GM18520 (cell line): ENCODE results near the gene EWSR1.
"Not testable (repeated sequence)": the region's sequence is repeated elsewhere in the genome, so short reads cannot be mapped to it uniquely, and the experiment has no call there.

Source experiments
- ATAC-seq: cut with Tn5 transposase; IDR thresholded peaks from one replicate; pipeline ENCODE4 v1.9.1; 2021; ENCODE audit not compliant: unreplicated experiment

The EWSR1 gene

DNA sequence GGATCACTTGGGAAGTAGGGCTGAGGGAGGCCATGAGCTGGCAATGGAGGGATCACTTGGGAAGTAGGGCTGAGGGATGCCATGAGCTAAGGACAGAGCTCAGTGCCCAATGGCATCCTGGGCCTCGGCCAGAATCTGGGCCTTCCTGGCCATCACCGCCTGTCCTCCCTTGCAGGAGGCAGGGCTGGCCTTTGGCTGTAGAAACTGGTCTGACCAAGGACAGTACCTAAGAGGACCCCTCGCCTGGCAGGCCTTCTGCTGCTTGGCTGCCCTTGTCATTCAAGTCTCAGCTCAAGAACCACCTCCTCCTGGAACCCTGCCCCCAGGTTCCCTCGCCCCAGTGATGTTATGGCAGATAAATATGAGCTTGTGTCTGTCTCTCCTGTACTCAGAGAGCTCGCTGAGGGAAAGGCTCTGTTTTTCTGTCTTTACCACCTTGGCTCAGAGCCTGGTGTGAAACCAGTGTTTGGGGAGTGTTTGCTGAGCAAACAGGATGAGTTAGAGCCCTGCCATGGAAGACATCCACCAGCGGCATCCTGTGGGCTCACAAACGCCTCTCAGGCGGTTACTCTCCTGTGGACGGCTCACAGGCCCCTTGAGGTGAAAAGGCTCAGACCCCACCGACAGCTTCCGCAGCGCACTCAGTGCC lies 66.8 kb downstream of the EWSR1 start:
- no peak for ATAC-seq

DNA sequence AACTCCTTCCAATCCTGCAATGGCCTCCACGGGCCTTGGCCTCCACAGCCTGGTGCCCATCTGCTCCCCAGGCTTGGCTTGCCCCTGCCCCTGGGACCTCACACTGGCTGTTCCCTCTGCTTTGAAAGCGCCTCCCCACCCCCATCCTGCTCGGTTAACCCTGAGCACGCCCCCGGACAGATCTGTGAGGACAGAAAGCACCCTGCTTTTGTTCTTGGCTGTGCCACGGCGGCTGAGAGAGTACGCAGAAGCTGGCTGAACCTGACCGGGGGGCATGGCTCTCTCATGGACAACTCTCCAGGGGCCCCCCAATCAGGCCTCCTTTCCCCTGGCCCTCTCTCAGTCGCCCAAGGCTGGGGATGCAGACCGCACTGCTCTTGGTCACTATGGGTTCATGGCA lies 67.6 kb downstream of the EWSR1 start:
- ATAC-seq = no peak

DNA sequence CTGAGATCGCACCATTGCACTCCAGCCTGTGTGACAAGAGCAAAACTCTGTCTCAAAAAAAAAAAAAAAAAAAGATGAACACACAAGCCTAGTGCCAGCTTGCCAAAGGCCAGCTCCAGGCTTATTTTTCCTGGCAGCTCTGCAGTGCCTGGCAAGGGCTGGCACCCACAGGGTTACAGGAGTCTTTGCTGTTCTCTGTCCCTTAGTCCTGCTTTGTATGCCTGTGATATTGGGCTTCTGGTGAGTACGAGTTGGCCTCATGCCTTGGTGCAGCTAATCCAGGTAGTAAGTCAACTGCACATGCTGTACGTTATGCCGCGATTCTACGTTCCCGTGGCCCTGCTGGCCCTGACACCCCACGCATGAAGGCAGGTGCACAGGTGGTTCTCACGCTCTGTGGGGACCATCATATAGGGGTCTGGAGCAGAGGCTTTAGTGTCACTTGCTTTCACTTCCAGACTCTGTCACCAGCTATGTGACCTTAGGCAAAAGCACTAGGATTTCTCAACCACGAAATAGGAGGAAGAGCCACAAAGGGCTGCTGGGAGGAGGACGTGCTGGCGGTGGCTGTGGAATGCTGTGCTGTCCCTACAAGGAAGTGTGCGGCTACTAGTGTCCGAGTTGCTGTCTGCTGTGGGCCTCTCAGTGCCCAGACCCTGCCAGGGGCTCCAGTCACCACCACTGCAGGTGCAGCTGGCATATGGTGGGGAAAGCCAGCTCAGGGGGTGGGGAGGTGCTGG lies 68.9 kb downstream of the EWSR1 start:
- ATAC-seq = no peak

DNA sequence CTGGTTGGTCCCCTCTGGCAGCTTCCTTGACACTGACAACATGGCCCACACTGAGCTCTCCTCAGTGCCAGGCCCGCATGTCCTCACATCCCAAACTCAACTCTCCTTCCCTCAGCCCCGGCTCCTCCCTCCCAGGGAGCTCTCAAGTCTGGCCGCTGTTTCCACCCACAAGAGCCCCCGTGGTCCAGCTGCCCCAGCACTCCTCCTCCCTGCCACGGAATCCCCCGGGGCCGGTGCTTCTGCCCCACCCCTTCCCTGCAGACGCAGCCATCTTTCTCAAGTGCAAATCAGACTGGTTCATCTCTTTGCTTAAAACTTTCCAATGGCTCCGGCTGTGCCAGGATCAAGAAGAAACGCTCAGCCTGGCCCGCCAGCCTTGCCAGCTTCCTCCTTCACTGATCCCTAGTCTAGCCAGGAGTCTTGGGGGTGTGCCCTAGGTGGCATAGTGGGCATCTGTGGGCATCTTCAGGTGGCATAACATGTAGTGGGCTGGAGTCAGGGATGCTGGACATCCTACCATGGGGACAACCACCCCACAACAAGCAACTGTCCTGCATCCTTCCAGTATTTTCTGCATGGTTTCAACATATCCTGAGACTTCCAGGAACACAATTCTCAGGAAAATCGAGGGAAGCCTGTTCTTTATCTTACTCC lies 69.7 kb downstream of the EWSR1 start:
- no peak for ATAC-seq

DNA sequence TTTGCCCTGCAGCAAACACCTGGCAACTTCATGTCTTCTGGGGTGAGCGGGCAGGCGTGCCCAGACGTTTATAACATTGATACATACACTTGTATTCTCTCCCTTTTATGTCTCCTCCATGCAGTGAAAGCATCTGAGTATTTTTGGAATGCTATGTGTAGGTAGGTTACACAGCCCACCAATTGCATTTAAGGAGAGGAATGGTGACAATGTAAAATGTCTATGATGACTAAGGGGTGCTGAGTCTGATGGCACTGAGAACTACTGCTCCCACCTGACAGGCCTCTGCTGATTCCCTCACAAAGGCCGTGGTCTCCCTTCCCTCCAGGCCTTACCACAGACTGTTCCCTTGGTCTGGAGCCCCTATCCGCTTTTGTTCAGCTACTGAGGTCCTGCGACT lies 70.3 kb downstream of the EWSR1 start:
- ATAC-seq = no peak

DNA sequence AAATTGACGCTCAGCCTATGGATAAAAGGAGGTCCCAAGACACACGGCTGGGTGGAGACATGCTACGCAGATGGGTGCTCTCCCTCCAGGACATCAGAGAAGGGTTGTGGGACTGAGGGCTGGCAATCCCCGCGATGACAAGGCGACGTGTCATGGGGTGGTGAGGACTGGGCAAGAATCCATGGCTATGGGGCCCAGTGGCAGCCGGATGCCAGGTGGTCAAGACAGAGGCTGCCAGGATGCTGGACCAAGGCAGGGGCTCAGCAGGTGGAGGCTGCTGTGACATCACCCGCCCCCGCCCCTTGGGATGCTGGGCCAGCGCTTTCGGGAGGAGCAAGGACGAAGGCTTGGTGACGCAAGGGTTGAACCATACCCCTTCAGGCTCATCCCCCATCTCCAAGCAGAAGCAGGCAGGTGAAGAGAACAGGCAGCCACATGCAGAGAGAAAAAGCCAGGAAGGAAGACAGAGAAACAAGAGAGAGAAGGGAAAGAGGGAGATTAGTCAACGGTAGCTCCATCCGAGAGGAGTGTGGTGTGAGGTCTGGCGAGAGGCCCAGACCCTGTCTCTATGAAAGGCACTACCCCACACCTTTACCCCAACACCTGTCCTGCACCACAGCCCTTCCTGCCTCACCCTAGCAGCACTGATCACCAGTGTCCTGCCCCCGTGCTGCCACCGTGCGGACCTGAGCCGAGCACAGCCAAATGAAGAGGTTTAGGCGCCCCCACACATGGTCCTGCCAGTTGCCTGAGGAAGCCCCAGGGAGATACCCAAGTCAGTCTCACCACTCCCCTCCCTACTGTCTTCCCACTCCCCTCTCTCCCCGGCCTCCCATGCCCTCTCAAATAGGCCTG lies 71.5 kb downstream of the EWSR1 start:
- ATAC-seq = no peak

DNA sequence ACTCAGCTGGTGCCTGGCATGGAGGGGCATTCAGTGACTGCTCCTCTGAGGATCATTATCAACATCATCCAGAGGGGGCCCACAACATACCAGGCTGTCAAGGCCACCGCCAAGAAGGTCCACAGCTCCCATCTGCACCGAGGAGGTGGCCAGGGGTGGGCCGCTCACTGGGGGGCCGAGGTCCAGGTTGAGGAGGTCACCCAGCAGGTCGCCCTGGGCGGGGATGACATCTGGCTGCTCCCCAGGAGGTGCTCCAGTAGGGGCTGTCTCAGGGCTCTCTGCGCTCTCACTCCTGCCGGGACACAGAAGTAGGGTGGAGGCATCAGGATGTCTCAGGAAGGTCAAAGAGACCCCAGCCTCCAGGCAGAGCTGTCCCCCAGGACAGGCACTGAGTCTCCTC lies 72.5 kb downstream of the EWSR1 start:
- no peak for ATAC-seq

DNA sequence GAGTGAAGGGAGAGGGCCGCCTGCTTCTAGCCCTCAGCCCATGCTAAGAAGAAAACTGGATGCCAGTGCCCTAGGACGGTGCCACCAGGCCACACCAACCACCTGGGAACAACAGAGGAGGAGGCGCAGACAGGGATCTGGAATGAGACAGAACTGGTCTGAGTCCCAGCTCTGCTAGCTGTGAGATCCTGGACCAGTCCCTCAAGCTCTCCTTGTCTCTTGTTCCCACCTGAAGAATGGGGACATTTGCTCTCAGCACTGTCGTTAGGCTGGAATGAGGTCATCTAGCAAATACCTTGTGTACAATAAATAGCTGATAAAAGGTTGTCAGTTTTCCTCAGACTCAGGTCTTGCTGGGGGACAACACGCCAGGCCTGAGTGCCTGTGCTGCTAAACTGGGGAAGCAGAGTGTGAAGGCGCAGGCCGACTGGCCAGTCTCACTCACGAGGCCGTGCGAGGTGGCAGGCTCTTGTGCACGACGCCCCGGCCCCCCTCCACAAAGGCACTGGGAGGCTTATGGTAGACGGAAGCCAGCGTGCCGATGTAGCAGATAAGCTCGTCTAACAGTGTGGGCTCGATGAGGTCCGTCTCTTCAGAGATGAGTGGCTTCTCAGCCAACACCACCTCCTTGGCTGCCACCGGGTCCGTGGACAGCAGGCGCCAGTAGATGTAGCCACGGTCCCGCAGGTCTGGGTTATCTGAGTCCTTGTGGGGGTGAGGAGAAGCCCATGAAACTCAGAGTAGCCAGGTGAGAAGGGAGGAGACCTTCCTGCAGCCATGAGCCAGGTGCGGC lies 73.2 kb downstream of the EWSR1 start:
- ATAC-seq = no peak

DNA sequence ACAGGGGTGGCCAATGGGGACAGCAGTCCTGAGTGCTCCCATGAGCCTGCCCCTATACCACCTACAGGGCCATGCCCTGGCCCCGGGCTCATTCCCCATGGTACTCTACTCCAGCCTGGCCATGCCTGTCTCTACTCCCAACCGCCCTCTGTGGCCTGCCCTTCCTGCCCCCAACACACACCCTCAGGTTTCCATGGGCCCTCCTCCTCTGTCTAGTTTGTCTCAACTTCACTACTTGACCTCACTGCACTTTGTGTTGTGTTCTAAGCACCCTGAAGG lies 73.7 kb downstream of the EWSR1 start:
- no peak for ATAC-seq

DNA sequence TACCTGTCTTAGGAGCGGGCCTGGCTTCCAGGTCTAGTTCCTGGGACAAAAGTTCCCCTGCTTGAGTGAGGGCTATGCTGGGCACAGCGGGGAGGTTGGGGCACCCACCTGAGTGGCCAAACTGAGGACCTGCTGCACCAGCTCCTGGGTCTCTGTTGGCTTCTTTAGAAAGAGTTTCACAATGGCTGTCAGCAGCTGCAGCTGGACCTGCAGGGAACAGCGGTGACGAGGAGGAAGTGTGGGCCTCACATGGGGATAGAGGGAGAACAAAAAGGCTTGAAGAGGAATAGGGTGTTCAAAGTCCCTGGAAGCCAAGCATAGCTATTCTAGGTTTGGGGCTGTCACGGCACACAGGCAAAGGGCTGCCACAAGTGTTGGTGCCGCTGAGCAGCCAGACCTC lies 74.1 kb downstream of the EWSR1 start:
- no peak for ATAC-seq

DNA sequence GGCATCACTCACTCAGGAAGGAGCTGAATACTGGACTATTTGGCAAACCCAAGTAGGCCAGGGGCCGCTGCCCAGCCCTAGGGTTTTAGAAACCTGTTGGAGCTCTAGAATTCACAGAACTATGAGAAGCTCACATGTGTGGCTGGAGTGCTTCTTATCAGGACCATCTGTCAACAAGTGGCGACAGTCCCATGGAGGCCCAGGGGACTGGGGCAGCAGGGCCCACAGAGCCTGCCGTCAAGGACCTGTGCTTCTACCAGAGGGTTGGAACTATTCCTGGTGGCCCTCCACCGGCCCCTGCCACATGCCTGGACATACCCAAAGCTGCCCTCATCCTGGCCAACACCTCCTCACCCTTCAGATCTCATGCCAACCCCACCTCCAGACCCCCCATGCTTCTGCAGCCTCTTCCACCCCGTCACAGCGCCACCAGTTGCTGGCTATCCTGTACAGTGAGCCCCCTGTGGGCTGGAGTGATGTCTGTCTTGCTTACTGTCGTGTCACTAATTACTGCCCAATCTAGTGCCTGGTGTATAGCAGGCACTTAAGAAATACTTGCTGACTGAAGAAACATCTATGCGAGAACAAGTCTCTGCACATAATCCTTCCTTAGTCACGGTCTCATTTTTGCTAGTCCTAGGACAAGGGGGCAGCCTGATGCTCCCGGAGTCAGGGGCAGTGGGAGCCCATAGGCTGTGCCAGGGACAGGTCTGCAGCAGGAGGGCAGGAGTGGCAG lies 74.7 kb downstream of the EWSR1 start:
- no peak for ATAC-seq

DNA sequence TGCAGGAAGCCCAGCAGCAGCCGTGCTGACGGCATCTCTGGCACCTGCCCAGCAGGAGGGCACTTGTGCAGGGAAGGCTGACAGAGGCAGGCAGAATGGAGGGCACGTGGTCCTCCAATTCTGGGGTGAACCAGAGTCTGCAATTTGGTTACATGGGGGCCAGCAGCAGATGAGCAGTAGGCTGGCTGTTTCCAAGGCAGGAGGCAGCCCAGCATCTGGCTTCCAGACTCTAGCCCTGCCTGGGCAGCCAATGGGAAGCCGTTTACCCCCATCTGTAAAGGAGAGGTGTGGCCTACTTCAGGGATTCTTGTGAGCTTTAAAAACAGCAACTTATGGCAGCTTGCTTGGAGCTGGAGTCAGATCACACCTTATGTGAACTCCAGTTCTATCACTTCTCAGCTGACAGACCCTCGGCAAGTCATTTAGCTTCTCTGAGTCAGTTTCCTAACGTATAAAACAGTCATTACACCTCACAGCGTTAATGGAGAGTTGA lies 75.3 kb downstream of the EWSR1 start:
- no peak for ATAC-seq

DNA sequence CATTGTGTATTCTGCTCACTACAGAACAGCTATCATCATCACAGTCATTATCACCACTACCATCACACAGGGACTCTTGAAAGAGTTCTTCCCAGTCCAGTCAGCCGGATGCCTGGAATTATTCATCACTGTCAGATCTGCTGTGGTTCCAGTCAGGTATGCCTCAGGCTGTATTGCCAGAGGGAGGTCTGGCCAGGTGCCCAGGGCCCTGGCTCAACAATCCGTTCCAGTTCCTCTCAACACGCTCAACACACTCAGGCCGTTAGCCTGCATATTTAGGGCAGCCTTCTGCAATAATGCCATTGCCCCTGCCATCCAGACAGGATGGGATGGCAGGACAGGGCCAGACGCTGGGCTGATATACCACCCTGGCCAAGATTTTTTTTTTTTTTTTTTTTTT lies 76.1 kb downstream of the EWSR1 start:
- ATAC-seq = no peak

DNA sequence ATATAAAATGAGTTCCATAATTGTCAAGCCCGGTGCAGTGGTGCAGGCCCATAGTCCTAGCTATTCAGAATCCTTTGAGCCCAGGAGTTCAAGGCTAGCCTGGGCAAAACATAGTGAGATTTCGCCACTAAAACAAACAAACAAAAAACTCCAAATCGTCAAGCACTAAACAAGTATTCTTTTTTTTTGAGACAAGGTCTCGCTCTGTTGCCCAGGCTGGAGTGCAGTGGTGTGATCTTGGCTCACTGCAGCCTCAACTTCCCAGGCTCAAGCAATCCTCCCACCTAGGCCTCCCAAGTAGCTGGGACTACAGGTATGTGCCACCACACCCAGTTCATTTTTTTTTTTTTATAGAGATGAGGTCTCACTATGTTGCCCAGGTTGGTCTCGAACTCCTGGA lies 76.8 kb downstream of the EWSR1 start:
- ATAC-seq = not testable (repeated sequence)

DNA sequence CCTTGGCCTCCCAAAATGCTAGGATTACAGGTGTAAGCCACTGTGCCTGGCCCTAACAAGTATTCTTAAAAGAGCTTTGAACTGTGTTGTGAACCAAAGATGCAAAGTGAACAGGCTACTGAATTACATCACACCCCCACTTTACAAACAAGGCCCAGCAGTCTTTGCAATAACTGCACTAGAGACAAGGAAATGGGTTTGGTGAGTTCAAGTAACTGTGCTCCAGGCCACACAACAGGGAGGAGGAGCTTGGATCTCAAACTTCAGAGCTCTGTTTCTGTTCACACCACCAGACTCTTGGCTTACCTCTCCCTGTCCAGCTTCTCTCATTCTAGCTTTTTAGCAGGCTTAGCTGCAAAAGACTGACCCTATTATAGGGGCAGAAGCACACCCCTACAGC lies 77.9 kb downstream of the EWSR1 start:
- ATAC-seq = no peak

DNA sequence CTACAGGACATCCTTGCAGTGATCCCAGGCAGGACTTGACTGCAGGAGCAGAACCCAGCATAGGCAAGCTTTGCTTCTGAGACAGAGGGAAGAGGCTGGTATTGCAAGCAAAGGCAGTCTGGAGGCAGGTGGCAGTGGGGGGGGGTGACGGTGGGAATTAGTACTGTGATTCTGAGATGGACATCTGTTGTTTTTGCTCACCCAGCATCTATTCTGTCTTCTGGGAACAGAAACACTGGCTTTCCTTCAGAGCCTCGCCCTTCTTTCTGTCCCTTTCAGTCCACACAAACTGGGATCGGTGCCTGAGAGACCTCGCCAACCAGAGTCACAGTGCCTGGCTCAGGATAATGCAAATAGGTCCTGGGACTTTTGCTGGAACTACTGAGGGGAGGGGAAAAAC lies 78.6 kb downstream of the EWSR1 start:
- no peak for ATAC-seq

DNA sequence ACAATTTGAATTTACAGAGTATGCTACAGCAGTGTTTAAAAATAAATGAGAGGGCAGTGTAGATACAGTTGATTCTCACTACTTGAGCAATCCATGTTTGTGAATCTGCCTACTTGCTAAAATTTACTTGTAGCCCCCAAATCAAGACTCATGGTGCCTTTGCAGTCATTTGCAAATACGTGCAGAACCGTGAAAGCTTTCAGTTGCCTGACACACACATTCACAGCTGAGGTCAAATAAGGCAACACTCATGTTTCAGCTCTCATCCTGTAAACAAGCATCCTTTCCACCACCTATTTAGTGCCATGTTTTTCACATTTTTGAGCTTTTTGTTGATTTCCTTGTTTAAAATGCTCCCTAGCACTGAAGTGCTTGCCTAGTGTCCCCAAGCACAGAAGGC lies 80.0 kb downstream of the EWSR1 start:
- no peak for ATAC-seq

DNA sequence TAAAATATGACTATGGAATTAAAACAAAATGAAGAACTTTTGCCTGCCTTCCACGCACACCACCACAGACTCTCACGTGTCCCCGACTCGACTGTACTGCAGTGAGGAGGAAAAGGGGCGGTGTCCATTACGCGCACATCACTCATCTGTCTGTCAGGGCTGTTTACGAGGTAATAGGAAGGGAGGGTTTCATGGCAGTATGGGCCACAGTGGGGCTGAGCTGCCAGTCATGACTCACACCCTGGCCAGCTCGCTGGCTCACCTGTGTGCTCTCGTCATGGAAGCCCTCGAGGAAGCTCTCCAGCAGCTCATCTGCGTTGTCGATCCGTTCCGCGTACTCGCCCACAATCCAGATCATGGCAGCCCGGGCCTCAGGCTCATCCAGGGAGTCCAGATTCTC lies 80.9 kb downstream of the EWSR1 start:
- no peak for ATAC-seq
